Measurements from ENCODE around the gene TSPAN10.
"Not testable (repeated sequence)": the region's sequence is repeated elsewhere in the genome, so short reads cannot be mapped to it uniquely, and the experiment has no call there.

TSPAN10 gene

GRCh38 chr17:81636505-81637288, at the start of gene TSPAN10, which contains the start of gene NPLOC4:
TSS of gene TSPAN10 (plus strand) at chr17:81637196. CDS start at chr17:81642413, 5,217 bp downstream.
TSS of gene NPLOC4 (minus strand) at chr17:81637112. CDS start at chr17:81636930, 182 bp downstream.
- DNase-seq (ENCODE audit: low spot score), result peak; percentile 89

- no peak for DNase-seq (ENCODE audit: low spot score)
Observed at GRCh38 chr17:81589612-81590011, 47.4 kb upstream of the TSPAN10 start.

- no peak for DNase-seq (ENCODE audit: low spot score)
Observed at GRCh38 chr17:81590121-81590520, 46.9 kb upstream of the TSPAN10 start.

GRCh38 chr17:81591971-81592370, 45.0 kb upstream of the TSPAN10 start:
- DNase-seq (ENCODE audit: low spot score), result no peak

DNA sequence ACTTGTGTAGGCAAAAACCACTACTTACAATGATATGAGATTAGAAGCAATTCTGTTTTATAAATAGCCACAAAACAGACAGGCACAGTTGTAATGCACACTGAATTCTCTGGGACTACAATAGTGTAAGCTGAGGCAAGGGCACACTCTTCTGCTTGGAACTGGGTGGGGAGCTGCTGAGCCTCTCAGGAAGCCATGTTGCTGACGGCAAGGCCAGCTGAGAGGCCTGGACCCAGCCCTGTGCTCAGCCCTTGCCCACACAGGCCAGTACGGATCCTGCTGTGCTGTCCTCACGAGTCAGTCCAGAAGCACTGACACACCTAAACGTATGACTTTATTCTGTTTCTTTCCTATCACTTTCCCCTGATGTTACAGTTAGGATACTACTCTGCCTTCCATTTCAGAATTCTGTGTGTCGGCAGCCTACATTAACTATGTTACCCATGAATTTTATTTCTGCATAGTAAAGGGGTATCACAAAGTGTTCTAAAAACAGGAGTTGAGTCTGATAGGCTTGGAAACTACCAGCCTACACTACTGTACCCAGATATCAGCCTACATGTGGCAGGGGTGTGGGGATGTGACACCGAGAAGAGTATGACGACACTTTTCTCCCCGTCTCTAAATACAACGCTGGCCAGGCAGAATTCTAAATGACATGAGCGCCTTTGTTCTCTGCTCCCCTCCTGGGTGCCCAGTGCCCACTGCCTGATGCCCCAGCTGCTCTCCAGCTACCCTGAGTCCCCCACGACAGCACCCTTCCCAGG, 43.7 kb upstream of the TSPAN10 start:
- no peak for DNase-seq (ENCODE audit: low spot score)

GRCh38 chr17:81599719-81600486, 37.1 kb upstream of the TSPAN10 start:
- no peak for DNase-seq (ENCODE audit: low spot score)

GRCh38 chr17:81601525-81602120, 35.4 kb upstream of the TSPAN10 start:
- DNase-seq (ENCODE audit: low spot score), result peak; percentile 51

DNA sequence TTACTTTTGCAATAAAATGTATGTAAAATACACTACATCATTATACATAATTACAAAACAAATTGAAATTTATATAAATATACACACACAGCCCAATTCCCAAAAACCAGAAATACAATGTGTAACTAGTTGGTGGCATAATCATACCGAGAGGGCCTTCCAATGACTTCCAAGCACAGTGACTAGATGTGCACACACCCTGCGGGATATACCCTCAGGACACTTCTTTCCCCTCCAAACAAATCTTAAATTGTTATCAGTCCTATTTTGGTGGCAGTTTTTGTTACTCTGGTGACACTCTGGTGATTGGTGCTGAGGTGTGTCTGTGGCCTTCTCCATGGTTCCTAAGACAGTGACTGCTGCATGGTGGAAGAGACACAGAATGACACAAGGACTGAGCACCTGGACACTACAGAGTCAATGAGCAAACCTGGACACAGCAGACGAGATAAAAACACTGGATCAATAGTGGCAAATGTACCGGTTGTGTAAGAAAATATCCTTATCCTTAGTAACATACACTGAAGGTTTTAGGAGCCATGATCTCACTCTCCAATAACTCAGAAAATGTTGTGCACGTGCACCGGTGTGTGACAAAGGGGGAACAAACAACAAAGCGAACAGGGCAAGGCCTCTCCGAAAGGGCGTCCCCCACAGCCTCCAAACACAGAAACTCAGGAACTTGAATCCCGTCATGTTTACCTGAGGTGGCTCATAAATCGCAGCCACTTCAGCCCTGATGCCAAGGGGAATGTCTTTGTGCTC, 33.0 kb upstream of the TSPAN10 start:
- no peak for DNase-seq (ENCODE audit: low spot score)

- DNase-seq (ENCODE audit: low spot score), result no peak
Observed at GRCh38 chr17:81607431-81607830, 29.6 kb upstream of the TSPAN10 start.

DNA sequence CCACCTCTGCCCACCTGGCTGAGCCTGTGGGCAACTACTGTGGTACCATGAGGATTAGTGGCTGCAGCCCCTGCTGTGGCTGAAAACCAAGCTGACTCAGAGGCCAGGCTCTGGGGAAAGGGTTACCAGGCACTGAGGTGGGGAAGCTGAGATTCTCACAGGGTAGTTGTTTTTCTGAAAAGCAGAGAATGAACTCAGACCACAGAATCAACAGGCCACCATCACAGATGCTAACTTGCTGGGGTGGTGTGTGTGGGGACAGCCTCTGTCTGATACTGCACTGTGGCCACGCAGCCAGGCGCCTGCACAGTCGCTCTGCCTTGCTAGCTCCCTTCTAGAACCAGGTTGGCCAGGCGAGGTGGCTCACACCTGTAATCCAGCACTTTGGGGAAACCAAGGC, 28.9 kb upstream of the TSPAN10 start:
- no peak for DNase-seq (ENCODE audit: low spot score)

GRCh38 chr17:81608605-81609004, 28.4 kb upstream of the TSPAN10 start:
- no peak for DNase-seq (ENCODE audit: low spot score)

GRCh38 chr17:81609541-81610311, 27.3 kb upstream of the TSPAN10 start:
- no peak for DNase-seq (ENCODE audit: low spot score)

DNA sequence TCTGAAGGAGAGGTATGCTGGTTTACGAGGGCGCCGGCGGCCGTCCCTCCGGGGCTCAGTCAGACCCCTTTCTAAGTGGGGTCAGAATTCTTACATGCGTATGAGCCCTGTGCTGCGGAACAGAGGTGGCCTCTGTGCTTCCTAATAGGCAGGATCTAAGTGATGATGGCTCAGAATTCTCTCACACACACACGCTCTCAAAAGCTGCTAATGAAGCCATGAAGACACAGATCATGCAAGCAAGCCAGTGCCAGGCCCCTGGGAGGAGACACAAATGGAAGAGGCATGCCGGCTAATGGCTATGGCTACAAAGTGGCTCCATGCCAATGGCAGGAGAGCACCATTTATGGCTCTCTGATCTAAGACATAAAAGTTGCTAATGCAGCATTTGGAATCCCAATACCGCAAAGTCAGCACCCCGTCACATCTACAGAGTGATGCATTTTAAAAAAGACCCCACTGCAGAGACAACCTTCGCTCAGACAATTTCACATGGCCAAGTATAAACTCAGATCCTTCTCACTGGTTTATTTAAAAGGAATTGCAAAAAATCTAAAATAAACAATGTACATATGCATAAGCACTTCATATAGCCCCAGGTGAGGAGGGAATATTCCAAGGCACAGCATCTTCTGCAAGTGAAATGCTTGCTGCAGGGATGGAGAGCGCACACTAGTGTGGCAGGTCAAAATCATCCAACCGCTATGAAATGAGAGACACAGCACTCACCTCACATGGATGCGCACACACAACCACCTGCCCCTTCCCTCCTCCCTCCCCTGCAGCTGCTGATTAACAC, 24.6 kb upstream of the TSPAN10 start:
- DNase-seq (ENCODE audit: low spot score), result no peak

GRCh38 chr17:81615401-81615930, 21.5 kb upstream of the TSPAN10 start:
- no peak for DNase-seq (ENCODE audit: low spot score)

DNA sequence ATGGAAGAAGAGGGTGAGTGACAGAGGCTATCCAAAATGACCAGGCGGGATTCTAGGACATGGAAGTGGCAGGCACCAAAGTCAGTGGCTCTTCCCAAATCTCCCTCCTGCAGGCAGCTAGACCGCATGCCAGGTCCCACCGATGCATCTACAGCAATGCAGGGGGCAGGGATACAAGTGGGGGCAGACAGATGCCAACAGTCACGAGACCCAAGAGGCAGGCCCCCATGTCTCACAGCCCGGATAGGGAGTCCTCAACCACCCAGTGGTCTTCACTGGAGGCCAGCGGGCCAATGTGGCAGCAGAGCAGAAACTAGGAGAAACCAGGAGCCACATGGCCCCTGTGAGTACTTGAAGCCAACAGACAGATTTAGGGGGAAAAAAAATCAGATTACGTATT, 20.1 kb upstream of the TSPAN10 start:
- DNase-seq (ENCODE audit: low spot score), result no peak

DNA sequence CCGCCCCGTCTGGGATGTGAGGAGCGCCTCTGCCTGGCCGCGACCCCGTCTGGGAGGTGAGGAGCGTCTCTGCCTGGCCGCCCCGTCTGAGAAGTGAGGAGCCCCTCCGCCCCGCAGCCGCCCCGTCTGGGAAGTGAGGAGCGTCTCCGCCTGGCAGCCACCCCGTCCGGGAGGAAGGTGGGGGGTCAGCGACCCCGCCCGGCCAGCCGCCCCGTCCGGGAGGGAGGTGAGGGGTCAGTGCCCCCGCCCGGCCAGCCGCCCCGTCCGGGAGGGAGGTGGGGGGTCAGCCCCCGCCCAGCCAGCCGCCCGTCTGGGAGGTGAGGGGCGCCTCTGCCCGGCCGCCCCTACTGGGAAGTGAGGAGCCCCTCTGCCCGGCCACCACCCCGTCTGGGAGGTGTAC, 18.7 kb upstream of the TSPAN10 start:
- not testable (repeated sequence) for DNase-seq (ENCODE audit: low spot score)

GRCh38 chr17:81621494-81622130, 15.4 kb upstream of the TSPAN10 start:
- no peak for DNase-seq (ENCODE audit: low spot score)

DNA sequence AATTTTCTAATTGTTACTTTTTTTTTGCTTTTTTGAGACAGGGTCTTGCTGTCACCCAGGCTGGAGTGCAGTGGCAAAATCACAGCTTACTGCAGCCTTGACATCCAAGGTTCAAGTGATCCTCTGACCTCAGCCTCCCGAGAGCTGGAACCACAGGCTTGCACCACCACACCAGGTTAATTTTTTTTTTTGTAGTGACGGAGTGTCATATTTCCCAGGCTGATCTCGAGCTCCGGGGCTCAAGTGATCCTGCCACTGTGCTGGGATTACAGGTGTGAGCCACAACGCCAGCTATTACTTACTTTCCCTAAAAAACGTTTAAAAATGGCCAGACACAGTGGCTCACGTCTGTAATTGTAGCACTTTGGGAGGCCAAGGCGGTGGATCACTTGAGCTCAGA, 6.7 kb upstream of the TSPAN10 start:
- no peak for DNase-seq (ENCODE audit: low spot score)

DNA sequence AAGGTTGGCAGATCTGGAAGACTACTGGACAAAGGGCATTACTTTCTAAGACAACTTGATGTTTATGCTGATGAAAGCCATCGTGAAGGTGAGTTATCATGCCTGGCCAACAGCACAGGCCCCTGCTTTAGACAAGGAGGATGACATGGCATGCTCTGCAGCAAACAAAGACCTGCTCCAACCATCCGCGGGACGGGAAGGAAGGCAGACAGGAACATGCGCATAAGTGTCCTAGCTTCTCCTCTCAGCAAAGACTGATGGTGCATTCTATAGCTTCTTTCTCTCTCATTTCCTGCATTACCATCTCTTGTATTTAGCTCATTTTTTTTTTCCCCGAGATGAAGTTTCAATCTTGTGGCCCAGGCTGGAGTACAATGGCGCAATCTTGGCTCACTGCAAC, 5.5 kb upstream of the TSPAN10 start:
- DNase-seq (ENCODE audit: low spot score), result no peak

Data from LoVo (cell line).